GM23338 (cell line): ENCODE results near the gene ZBTB46. TPM values are rescaled to one million over a fixed set of nuclear protein-coding genes. Genes with fewer than 3 reads are reported as not detected.

ENCODE experiments used
- ATAC-seq: fragments of 200-7000 bp; cut with Tn5 transposase; 3 replicates; pipeline ENCODE4 v1.9.1; 2020
- DNase-seq: peaks from one replicate; pipeline ENCODE4 v3.0.0-alpha.2; 2015; ENCODE audit warnings: low spot score
- H2AFZ ChIP-seq: fragments of 200-600 bp; sonication (generic); 2 replicates; pipeline ENCODE4 v1.8.0; 2016; ENCODE audit warnings: antibody characterized with exemption, mild to moderate bottlenecking, moderate library complexity
- H3F3A ChIP-seq: fragments of 200-600 bp; sonication (generic); replicated peaks from 2 replicates; pipeline ENCODE4 v1.8.0; 2017; ENCODE audit warnings: antibody characterized with exemption, mixed run types, low read depth
- H3K27ac ChIP-seq: fragments of 200-600 bp; sonication (generic); 2 replicates; pipeline ENCODE4 v1.6.1; 2016; ENCODE audit warnings: low read depth
- H3K27me3 ChIP-seq: fragments of 200-600 bp; sonication (generic); 2 replicates; pipeline ENCODE4 v1.8.0; 2016; ENCODE audit warnings: mild to moderate bottlenecking, mixed run types, moderate library complexity; ENCODE audit not compliant: insufficient read depth
- H3K36me3 ChIP-seq: fragments of 200-600 bp; sonication (generic); 2 replicates; pipeline ENCODE4 v1.8.0; 2016; ENCODE audit warnings: mild to moderate bottlenecking; ENCODE audit not compliant: insufficient read depth
- H3K4me1 ChIP-seq: fragments of 200-600 bp; sonication (generic); 2 replicates; pipeline ENCODE4 v1.8.0; 2016; ENCODE audit warnings: mild to moderate bottlenecking, moderate library complexity; ENCODE audit not compliant: insufficient read depth
- H3K4me2 ChIP-seq: fragments of 200-600 bp; sonication (generic); 2 replicates; pipeline ENCODE4 v1.7.1; 2017; ENCODE audit warnings: mixed run types
- H3K4me3 ChIP-seq: fragments of 200-600 bp; sonication (generic); 2 replicates; pipeline ENCODE4 v1.6.1; 2016; ENCODE audit warnings: mixed run types
- H3K79me2 ChIP-seq: fragments of 200-600 bp; sonication (generic); replicated peaks from 2 replicates; pipeline ENCODE4 v1.8.0; 2017; ENCODE audit warnings: mild to moderate bottlenecking; ENCODE audit not compliant: insufficient read depth
- H3K9me2 ChIP-seq: fragments of 200-600 bp; sonication (generic); 2 replicates; pipeline ENCODE4 v1.8.0; 2017; ENCODE audit not compliant: insufficient read depth
- H4K20me1 ChIP-seq: fragments of 200-600 bp; sonication (generic); replicated peaks from 2 replicates; pipeline ENCODE4 v1.8.0; 2017; ENCODE audit warnings: mild to moderate bottlenecking; ENCODE audit not compliant: insufficient read depth
- H3K27ac Mint-ChIP-seq: 2 replicates; pipeline ENCODE4 v1.8.0; 2020; ENCODE audit warnings: inconsistent platforms, mild to moderate bottlenecking, moderate library complexity, mixed read lengths
- H3K27me3 Mint-ChIP-seq: 3 replicates; pipeline ENCODE4 v1.8.0; 2022; ENCODE audit warnings: low read depth, mild to moderate bottlenecking, moderate library complexity, mixed read lengths, inconsistent platforms; ENCODE audit not compliant: insufficient read depth, poor library complexity
- H3K36me3 Mint-ChIP-seq: 3 replicates; pipeline ENCODE4 v1.8.0; 2021; ENCODE audit warnings: low read depth, mild to moderate bottlenecking, inconsistent platforms, moderate library complexity, mixed read lengths
- H3K4me1 Mint-ChIP-seq: 3 replicates; pipeline ENCODE4 v1.8.0; 2020; ENCODE audit warnings: mild to moderate bottlenecking, inconsistent platforms, mixed read lengths
- H3K4me3 Mint-ChIP-seq: 3 replicates; pipeline ENCODE4 v1.8.0; 2021; ENCODE audit warnings: moderate library complexity, mild to moderate bottlenecking, inconsistent platforms, mixed read lengths
- H3K9me3 Mint-ChIP-seq: 3 replicates; pipeline ENCODE4 v1.8.0; 2020; ENCODE audit warnings: moderate library complexity, mild to moderate bottlenecking, inconsistent platforms, mixed read lengths
- CREB1 ChIP-seq: fragments of 250-450 bp; sonication (Bioruptor Pico); IDR thresholded peaks from 2 replicates; pipeline ENCODE4 v1.5.0; 2020; ENCODE audit warnings: low read depth, mild to moderate bottlenecking, moderate library complexity
- EZH2 ChIP-seq: fragments of 200-600 bp; sonication (generic); IDR thresholded peaks from one replicate; pipeline ENCODE4 v1.8.0; 2017; ENCODE audit warnings: antibody characterized with exemption, mild to moderate bottlenecking, low read depth; ENCODE audit not compliant: unreplicated experiment
- NANOG ChIP-seq: IDR thresholded peaks from 2 replicates; pipeline ENCODE4 v1.6.1; 2016; ENCODE audit warnings: antibody characterized with exemption, borderline replicate concordance
- POLR2AphosphoS5 ChIP-seq: IDR thresholded peaks from 2 replicates; pipeline ENCODE4 v1.6.1; 2016; ENCODE audit warnings: antibody characterized with exemption, low read depth
- ZNF331 ChIP-seq: fragments of 250-450 bp; sonication (Bioruptor Pico); IDR thresholded peaks from 2 replicates; pipeline ENCODE4 v1.5.0; 2020; ENCODE audit warnings: low read depth, mild to moderate bottlenecking, moderate library complexity
- polyA plus RNA-seq: library from polyadenylated mRNA; unstranded; fragments of >200 nt; fragmentation: Nextera tagmentation; extraction: Ambion mirVana; gene quantifications from 2 replicates; pipeline ENCODE4 v1.2.1, GENCODE V29; 2016
- total RNA-seq: library from RNA; depleted of rRNA; stranded (reverse); fragments of >200 nt; shearing (Covaris generic); gene quantifications from 2 replicates; pipeline ENCODE4 v1.2.3, GENCODE V29; 2014
- TF ChIP-seq, protein P1 (sequence below), 2 experiments: fragments of 200-600 bp in 1 of 2; sonication (generic) in 1 of 2; conservative IDR thresholded peaks; 2 replicates each; pipeline versions ENCODE4 v1.5.1 to v1.6.1; 2016 to 2017; ENCODE audit warnings: antibody characterized with exemption in 2 of 2, low read depth in 2 of 2, mild to moderate bottlenecking in 2 of 2, moderate library complexity in 1 of 2

ZBTB46 gene
- total and polyA plus RNA-seq, 2 experiments from 2014 or later = 3.2 to 26.9 TPM

- TF ChIP-seq, protein P1, sequence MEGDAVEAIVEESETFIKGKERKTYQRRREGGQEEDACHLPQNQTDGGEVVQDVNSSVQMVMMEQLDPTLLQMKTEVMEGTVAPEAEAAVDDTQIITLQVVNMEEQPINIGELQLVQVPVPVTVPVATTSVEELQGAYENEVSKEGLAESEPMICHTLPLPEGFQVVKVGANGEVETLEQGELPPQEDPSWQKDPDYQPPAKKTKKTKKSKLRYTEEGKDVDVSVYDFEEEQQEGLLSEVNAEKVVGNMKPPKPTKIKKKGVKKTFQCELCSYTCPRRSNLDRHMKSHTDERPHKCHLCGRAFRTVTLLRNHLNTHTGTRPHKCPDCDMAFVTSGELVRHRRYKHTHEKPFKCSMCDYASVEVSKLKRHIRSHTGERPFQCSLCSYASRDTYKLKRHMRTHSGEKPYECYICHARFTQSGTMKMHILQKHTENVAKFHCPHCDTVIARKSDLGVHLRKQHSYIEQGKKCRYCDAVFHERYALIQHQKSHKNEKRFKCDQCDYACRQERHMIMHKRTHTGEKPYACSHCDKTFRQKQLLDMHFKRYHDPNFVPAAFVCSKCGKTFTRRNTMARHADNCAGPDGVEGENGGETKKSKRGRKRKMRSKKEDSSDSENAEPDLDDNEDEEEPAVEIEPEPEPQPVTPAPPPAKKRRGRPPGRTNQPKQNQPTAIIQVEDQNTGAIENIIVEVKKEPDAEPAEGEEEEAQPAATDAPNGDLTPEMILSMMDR (conservative IDR thresholded peaks at IDR 0.05; ENCODE audit: low read depth in 2 of 2) = no peak
- TF ChIP-seq ZNF331 = no peak
Measured at GRCh38 chr20:63843778-63844177, 12.7 kb upstream of the ZBTB46 start (continued).

DNA sequence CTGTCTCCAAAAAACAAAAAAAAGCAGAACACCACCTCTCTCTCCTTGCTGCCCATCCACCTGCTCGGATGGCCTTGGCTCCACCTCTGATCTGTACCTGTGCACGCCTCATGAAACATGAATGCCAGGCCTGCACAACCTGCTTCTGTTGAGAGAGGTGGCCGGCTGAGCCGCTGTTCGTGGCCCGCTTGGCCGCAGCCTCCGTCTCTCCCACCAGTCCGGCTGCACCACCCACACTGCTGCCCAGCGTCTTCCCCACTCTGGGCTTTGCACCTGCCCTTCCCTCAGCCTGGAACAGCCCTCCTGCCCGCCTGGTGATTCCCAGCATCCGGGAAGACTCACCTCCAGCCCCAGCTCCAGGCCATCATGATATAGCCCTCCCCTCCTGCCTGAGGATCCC lies 12.2 kb upstream of the ZBTB46 start:
- peaks cover 16% of the 10 kb centered on the region for H3F3A ChIP-seq
- no peak overlapping the region for H3K27ac ChIP-seq
- no peak for ATAC-seq
- Mint-ChIP-seq H3K9me3 (no peaks in the 10 kb centered on the region), H3K36me3 (no peaks in the 10 kb centered on the region), H3K27me3 (peaks cover 12% of the 10 kb centered on the region), H3K4me1 (peaks cover 17% of the 10 kb centered on the region), H3K4me3 (no peak overlapping the region), H3K27ac (no peak overlapping the region)
- H3K36me3 ChIP-seq = no peaks in the 10 kb centered on the region
- DNase-seq = no peak
- no peak overlapping the region for H3K4me2 ChIP-seq
- no peak overlapping the region for H3K4me3 ChIP-seq
- H3K27me3 ChIP-seq = no peaks in the 10 kb centered on the region
- H3K4me1 ChIP-seq = peaks cover 28% of the 10 kb centered on the region
- H3K79me2 ChIP-seq = no peaks in the 10 kb centered on the region
- no peaks in the 10 kb centered on the region for H4K20me1 ChIP-seq
- H2AFZ ChIP-seq = no peak overlapping the region
- no peak for TF ChIP-seq NANOG
- H3K9me2 ChIP-seq = no peaks in the 10 kb centered on the region

DNA sequence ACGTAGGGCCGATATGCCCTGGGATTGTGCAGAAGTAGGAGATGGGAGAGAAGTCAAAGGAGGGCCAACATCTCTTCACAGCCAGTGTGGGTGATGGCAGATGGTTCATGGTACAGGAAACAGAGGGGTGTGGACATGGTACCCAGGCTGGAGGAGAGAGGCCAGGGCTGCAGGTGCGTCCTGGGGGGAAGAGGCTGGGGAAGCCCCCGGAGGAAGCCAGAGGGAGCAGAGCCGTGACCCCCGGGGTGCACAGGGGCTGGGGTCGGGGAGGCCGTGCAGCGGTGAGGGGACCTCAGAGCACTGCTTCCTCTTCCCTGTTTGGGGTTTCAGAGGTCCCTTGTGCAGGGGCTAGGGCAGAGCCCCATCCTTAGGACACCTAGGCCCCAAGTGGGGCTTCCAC lies 11.2 kb upstream of the ZBTB46 start:
- ATAC-seq = no peak
- Mint-ChIP-seq H3K9me3 (no peaks in the 10 kb centered on the region), H3K4me3 (no peak overlapping the region), H3K4me1 (peaks cover 23% of the 10 kb centered on the region), H3K27me3 (peaks cover 16% of the 10 kb centered on the region), H3K27ac (no peak overlapping the region), H3K36me3 (no peaks in the 10 kb centered on the region)
- Histone ChIP-seq H3K36me3 (no peaks in the 10 kb centered on the region), H3K9me2 (no peaks in the 10 kb centered on the region), H4K20me1 (no peaks in the 10 kb centered on the region), H3K4me3 (no peak overlapping the region), H3K4me1 (peaks cover 18% of the 10 kb centered on the region), H2AFZ (no peak overlapping the region), H3K27me3 (no peaks in the 10 kb centered on the region), H3F3A (peaks cover 17% of the 10 kb centered on the region), H3K4me2 (no peak overlapping the region), H3K27ac (no peak overlapping the region), H3K79me2 (no peaks in the 10 kb centered on the region)
- DNase-seq = no peak
- TF ChIP-seq EZH2 = no peak

DNA sequence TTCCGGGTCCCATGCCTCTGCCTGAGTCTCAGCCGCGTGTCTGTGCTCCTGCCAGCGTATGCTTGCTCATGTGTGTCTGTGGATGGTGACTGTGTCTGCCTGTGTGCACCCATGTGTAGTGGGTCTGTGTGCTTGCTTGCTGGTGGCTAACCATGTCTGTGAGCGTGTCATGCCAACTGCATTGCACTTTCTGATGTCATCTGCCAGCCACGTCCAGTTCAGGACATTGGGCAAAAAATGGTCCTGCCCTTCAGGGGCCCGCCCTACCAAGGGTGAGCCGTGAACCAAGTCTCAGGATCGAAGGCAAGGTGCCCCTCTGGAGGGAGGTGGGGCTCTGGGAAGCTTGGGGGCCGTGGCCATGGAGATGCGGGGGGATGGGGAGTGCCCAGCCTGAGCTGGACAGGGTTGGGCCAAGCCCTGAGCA lies 9.4 kb upstream of the ZBTB46 start:
- Histone ChIP-seq H3K36me3 (no peaks in the 10 kb centered on the region), H2AFZ (0 out of 2 replicates have a peak overlapping the region, but pooled peaks have one; percentile 43), H3K4me1 (peaks cover 2% of the 10 kb centered on the region; the same call in 1 of the 2 replicates), H3F3A (0 out of 2 replicates have a peak, but pooled peaks cover 8% of the 10 kb centered on the region), H3K4me3 (no peak overlapping the region), H4K20me1 (no peaks in the 10 kb centered on the region), H3K4me2 (no peak overlapping the region), H3K9me2 (no peaks in the 10 kb centered on the region), H3K27me3 (no peaks in the 10 kb centered on the region), H3K79me2 (no peaks in the 10 kb centered on the region), H3K27ac (no peak overlapping the region)
- H3K9me3 Mint-ChIP-seq = no peaks in the 10 kb centered on the region
- no peak overlapping the region for H3K4me3 Mint-ChIP-seq
- peaks cover 13% of the 10 kb centered on the region for H3K27me3 Mint-ChIP-seq
- no peaks in the 10 kb centered on the region for H3K36me3 Mint-ChIP-seq
- TF ChIP-seq POLR2AphosphoS5 (no peak), CREB1 (CRISPR knock-in tag) (no peak)
- DNase-seq (no peak), ATAC-seq (no peak)
- H3K27ac Mint-ChIP-seq = no peak overlapping the region
- peaks cover 21% of the 10 kb centered on the region for H3K4me1 Mint-ChIP-seq
